Renal cortical epithelial cell (primary cell): ENCODE data around the gene GALNT11. TPM values are rescaled to one million over a fixed set of nuclear protein-coding genes. Genes with fewer than 3 reads are reported as not detected.

ENCODE experiments used
- DNase-seq: peaks from one replicate; pipeline ENCODE4 v3.0.0-alpha.2; 2011; ENCODE audit warnings: low read depth
- total RNA-seq: library from RNA; depleted of rRNA; stranded (reverse); fragments of >200 nt; gene quantifications from 2 replicates; pipeline ENCODE4 v1.2.3, GENCODE V29; 2014

The GALNT11 gene
- total RNA-seq, 1 donor from 2014 or later, result 159 TPM

- no peak for DNase-seq
These were observed 123.2 kb downstream of the GALNT11 start for GRCh38 chr7:152148706-152149105.

GRCh38 chr7:152149363-152149762 is 123.9 kb downstream of the GALNT11 start:
- DNase-seq, result no peak

DNA sequence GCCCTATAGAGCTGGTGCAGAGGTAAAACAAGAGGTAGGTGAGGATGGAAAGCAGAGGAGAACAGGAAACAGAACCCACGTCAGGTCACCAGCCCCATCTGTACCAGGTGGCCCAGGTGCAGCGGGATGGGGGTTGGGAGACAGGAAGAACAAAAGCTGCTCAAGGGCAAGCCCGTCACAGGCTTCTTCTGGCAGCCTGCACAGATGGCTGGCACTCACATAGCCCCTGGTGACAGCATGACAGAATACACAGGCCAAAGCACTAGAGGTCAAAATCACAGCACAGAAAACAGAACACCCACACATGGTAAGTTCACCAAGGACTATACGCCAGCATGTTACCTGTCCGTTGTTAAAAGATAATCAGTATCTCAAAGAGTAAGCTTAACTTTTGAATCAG is 126.8 kb downstream of the GALNT11 start:
- no peak for DNase-seq

GRCh38 chr7:152158801-152159587 is 133.5 kb downstream of the GALNT11 start:
- DNase-seq, result no peak

DNA sequence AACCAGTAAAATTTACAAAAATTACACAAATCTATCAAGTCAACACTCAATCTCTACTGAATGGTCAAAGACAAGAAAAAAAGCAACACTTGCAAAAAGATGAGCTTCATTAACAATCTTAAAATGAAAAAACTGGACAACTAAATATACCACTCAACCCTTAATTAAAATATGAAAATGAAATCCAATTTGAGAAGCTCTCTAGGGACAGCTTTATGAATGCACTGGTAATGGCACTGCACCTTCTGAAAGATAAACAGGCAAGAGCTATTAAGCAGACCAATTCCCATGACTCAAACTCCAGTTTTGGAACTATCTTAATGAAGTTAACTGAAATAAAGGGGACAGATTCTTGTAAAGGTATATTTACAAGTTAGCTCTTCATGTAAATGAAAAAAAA is 135.7 kb downstream of the GALNT11 start:
- no peak for DNase-seq

GRCh38 chr7:152162287-152162686 is 136.8 kb downstream of the GALNT11 start:
- DNase-seq, result no peak

Other genes starting within 250 kb of the GALNT11 start
- gene PRKAG2, start 148.6 kb upstream of the GALNT11 start, total RNA-seq, result 45.0 and 45.5 TPM in 2 replicates
- not detected in 2 replicates for gene GALNTL5, start 69.2 kb upstream of the GALNT11 start, total RNA-seq